GM06990 (cell line): Measurements from ENCODE around the gene ZNF747.
A peak's percentile ranks its signal among the peaks of the same experiment; 100 is the strongest.

ENCODE experiments used
- DNase-seq: peaks from one replicate; pipeline ENCODE4 v3.0.0-alpha.2; 2011; ENCODE audit not compliant: insufficient read length; ENCODE audit errors: extremely low read depth
- H3K27me3 ChIP-seq: replicated peaks from 2 replicates; pipeline ENCODE4 v1.6.0; 2011; ENCODE audit warnings: low read length; ENCODE audit not compliant: control insufficient read depth, insufficient read depth
- H3K36me3 ChIP-seq: 2 replicates; pipeline ENCODE4 v1.5.1; 2011; ENCODE audit warnings: low read length; ENCODE audit not compliant: control insufficient read depth, insufficient read depth
- H3K4me3 ChIP-seq: replicated peaks from 2 replicates; pipeline ENCODE4 v1.5.1; 2011; ENCODE audit warnings: low read depth, mild to moderate bottlenecking, control low read depth, low read length
- TF ChIP-seq, protein P1 (sequence below): IDR thresholded peaks from 2 replicates; pipeline ENCODE4 v1.5.1; 2011; ENCODE audit warnings: low read length, control low read depth, mild to moderate bottlenecking, inconsistent platforms; ENCODE audit not compliant: insufficient read depth, poor library complexity, severe bottlenecking

ZNF747 gene

DNA sequence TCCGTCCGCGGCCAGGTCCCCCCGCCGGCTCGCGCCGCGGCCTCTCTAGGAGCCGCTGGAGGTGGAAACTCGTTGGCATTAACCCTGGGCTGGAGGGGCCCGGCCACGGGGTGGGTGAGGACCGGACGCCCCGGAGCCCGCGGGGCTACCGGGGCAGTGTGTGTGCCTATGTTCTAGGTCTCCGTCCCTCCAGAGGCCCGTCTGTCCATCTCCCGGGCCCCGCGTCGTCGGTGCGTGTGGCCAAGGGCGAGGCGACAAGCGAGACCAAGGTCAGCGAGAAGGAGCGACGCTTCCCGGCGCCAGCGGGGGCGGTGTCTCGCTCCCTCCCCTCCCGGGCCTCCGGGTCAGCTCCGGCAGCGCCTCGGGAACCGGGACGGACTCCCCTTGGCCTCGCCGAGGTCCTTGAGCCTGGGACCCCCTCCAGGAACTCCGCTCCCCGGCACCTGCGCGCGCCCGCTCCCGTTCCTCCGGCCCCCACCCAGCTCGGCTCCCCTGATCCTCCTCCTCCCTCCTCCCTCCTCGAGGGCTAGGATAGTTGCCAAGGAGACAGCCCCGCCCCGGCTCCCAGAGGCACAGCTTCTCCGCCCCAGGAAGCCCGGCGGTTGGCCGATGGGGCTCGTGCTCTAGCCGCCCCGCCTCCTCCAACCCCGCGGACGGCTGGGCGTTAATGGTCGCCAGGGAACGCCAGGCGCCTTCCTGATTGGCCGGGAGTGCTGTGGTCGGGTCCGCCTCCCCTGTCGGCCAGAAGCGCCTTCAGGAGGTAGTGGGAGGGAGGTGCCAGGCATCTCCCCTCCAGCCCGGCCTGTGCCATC is 7.6 kb downstream of the ZNF747 start:
- H3K27me3 ChIP-seq = no peaks in the 10 kb centered on the region
- H3K4me3 ChIP-seq = peak overlapping the region; percentile 80
- TF ChIP-seq, protein P1, sequence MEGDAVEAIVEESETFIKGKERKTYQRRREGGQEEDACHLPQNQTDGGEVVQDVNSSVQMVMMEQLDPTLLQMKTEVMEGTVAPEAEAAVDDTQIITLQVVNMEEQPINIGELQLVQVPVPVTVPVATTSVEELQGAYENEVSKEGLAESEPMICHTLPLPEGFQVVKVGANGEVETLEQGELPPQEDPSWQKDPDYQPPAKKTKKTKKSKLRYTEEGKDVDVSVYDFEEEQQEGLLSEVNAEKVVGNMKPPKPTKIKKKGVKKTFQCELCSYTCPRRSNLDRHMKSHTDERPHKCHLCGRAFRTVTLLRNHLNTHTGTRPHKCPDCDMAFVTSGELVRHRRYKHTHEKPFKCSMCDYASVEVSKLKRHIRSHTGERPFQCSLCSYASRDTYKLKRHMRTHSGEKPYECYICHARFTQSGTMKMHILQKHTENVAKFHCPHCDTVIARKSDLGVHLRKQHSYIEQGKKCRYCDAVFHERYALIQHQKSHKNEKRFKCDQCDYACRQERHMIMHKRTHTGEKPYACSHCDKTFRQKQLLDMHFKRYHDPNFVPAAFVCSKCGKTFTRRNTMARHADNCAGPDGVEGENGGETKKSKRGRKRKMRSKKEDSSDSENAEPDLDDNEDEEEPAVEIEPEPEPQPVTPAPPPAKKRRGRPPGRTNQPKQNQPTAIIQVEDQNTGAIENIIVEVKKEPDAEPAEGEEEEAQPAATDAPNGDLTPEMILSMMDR = no peak
- DNase-seq = peak; percentile 96
- H3K36me3 ChIP-seq = peaks cover 5% of the 10 kb centered on the region

DNA sequence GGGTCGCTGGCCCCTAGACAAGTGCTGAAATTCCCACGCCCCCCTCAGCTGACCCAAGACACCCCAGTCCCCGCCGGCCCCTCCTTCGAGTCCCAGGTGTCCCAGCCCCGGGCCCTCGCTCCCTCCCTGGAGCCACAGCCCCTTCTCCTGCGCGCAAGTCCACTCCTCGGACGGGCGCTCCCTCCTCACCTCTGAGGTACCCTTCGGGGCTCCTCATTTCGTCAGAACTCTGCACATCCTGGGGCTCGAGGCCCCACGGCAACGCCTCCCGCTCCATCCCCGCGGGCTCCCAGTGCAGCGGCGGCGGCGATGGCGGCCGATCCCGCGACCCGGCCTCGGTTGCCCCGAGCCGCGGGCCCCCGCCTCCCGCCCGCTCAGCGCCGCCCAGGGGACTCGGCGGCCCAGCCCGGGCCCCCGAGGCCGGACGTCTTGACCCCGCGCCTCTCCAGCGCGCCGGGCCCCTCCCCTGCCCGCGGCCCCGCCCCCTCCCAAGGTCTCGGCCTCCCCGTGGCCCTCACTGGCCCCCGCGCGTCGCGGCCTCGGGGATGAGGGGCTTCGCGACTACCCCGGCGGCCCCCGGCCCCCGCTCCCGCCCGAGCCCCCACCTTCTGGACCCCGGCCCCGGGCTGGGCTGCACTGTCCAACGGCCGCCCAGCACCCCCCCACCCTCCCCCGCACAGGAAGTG is 8.4 kb downstream of the ZNF747 start, which contains the start of gene ZNF768:
ZNF768 (minus strand) TSS at position 430 of the 686 bp plus-strand sequence; CDS start at position 277, 153 bp downstream.
- Histone ChIP-seq H3K36me3 (peaks cover 6% of the 10 kb centered on the region), H3K27me3 (no peaks in the 10 kb centered on the region), H3K4me3 (peak within 1 kb of the TSS; percentile 80)
- TF ChIP-seq, protein P1 = no peak
- DNase-seq = no peak

DNA sequence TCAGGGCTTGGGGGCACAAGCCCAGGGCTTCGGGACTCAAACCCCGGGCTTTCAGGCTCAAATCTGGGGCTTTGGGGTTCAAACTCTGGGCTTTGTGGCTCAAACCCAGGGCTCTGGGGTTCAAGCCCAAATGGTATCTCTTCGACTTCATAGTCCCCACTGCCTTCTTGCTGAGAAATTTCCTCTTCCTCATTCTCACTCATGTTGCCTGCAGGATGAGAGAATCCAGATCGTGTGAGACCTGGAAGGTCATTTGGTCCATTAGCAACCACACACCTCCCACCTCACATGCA is 8.9 kb downstream of the ZNF747 start:
- no peak for DNase-seq
- Histone ChIP-seq H3K4me3 (peak overlapping the region; percentile 80), H3K36me3 (peaks cover 3% of the 10 kb centered on the region), H3K27me3 (no peaks in the 10 kb centered on the region)
- TF ChIP-seq, protein P1 = no peak

DNA sequence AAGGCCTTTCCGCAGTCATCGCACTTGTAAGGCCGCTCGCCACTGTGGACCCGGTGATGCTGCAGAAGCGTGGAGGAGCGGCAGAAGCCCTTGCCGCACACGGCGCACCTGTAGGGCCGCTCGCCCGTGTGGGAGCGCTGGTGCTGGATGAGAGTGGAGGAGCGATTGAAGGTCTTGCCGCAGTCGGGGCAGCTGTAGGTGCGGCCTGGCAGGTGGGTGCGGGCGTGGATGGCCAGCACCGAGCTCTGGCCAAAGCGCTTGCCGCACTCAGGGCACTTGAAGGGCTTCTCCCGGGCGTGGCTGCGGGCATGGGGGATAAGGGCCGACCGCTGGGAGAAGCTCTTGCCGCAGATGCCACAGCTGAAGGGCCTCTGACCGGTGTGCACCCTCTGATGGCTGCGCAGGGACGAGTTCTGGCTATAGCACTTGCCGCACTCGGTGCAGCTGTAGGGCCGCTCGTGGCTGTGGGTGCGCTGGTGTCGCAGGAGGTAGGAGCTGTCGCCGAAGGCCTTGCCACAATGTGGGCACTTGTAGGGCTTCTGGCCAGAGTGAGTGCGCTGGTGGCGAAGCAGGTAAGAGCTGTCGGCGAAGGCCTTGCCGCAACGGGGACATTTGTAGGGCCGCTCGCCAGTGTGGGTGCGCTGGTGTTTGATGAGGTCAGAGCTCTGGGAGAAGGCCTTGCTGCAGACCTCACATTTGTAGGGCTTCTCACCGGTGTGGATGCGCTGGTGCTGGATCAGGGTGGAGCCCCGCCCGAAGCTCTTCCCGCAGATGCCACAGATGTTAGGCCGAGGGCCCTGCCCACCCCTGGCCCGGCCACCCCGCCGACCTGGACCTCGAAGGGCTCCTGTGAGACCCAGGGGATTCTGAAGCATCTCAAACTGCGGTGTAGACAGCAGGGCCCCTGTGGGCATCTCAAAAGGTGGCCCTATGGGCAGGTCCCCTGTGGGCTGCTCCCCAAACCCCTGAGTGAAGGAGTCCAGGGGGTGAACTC is 9.8 kb downstream of the ZNF747 start:
- no peak for DNase-seq
- no peak overlapping the region for H3K4me3 ChIP-seq

More for the DNA sequence above, 9.8 kb downstream of the ZNF747 start:
- H3K36me3 ChIP-seq = peaks cover 6% of the 10 kb centered on the region
- H3K27me3 ChIP-seq = no peaks in the 10 kb centered on the region
- TF ChIP-seq, protein P1 = no peak
